ENCODE results near the gene ZBTB17.

The ZBTB17 gene

DNA sequence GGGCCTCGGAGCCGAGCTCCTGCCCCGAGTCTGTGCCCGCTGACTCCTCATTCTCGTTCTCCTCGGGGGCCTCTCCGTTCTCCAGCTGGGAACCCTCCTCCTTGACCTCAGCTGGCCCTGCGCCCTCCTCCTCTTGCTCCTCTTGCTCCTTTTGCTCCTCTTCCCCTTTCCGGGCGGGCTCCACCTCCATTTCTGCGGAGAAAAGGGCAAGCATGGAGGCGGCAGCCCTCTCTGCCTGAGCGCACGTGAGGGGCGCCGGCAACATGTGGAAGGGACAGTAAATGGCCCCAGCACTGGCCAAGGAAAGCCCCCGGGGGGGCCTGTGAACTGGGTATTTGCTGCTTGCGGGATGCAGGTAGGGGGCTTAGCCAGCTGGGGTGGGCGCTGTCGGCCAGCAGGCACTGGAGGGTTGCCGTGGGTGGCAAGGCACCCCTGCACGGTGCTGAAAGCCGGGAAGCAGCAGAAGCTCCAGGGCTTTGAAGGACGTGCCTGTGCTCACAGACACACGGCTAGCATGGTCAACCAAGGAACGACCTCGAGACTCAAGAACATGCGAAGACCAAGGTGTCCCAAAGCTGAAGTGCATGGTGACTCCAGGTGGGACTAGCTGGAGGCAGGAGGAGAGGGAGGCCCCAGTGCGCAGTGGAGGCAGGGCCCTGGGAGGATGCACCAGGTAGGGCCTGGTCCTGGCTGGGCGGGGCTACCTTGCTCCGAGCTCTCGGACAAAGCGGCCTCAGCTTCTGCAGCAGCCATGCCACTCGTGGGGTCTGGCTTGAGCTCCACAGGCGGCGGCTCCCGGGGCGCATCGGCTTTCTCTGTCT lies 30.7 kb downstream of the ZBTB17 start:
- no peak for DNase-seq

DNA sequence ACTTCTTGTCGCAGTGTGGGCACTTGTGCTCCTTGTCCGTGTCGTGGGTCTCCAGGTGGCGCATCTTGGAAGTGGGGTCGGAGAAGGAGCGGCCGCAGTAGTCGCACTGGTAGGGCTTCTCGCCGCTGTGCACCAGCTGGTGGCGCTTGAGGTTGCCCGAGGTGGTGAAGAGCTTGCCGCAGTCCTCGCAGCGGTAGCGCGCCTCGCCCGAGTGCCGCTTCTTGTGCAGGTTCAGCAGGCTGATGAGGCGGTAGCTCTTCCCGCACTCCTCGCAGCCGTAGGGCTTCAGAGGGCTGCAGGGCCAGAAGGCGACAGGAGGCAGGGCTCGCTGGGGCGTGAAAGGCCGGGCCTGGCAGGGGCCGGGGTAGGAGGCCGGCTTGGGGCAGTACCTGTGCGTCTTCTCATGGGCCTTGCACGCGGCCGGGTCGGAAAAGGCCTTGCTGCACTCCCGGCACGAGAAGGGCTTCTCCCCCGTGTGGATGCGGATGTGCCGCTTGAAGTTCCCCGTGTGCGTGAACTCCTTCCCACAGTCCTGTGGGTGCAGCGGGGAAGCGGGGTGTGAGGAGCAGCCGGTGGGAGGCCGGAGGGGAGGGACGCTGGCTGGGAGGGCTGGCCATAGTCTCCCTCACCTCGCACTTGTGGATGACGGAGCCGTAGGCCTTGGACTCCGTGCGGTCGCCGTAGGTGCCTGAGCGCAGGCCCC lies 31.4 kb downstream of the ZBTB17 start:
- DNase-seq: no peak

DNA sequence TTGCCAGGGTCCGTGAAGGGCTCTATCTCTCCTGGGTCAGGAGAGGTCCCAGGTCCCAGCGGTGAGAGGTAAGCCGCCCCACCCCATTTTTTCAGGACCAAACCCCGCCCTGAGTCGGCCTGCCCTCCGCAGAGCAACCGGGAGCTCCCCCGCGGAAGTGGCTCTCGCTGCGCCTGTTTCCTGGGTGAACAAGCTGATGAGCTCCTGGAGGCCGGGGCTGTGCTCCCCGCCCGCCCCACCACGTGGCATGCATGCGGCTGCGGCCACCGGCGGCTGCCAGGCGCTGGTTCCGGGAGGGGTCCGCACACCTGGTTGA lies 32.0 kb downstream of the ZBTB17 start:
- no peak for DNase-seq

DNA sequence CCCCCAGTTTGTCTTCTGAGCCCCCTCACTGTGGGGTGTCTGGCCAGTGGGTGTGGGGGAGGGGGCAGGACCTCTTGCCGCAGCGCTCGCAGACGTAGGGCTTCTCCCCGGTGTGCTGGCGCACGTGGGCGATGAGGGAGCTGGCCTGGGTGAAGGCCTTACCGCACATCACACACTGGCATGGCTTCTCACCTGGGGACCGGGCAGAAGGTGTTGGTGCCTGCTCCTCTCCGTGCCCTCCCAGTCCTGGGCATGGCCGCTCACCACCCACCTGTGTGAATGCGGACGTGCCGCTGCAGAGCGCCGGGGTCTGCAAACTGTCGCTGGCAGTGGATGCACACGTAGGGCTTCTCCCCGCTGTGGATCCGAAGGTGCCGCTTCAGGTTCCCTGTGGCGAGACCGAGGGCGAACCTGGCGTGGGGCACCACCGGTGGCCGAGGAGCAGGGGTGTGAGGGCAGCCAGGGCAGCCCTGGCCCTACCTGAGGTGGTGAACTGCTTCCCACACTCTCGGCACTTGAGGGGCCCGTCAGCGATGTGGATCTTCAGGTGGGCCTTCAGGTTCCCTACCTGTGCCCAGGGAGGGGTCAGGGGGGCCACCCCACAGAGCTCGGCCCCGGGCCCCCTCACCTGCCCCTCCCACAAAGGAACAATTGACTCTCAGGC lies 32.4 kb downstream of the ZBTB17 start:
- DNase-seq: no peak

DNA sequence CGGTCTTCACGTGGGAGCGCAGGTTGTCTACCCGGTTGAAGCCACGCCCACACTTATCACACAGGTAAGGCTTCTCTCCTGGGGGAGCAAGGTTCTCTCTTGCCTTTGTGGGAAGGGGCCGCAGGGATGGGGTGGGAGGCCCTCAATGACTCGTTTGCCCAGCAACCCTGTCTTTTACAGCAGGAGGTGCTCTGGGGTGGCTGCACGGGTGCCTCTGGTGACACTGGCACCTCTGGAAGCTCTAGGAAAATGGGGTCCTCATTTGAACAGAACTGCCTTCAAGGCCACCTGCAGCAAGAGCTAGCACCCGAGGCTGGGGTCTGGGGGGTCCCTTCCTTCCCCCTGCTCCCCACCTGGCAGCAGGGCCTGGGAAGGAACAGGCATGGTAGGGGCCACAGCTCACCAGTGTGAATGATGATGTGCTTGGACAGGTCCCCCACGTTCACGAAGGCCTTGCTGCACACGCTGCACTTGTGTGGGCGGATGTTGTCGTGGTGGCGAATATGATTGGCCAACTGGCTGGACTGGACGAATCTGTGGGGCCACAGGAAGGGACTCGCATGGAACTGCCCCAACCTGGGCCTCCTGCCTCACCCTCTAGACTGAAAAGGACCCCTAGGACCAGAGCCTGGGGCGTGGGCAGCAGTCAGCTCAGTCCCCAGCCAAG lies 33.1 kb downstream of the ZBTB17 start:
- DNase-seq: no peak

DNA sequence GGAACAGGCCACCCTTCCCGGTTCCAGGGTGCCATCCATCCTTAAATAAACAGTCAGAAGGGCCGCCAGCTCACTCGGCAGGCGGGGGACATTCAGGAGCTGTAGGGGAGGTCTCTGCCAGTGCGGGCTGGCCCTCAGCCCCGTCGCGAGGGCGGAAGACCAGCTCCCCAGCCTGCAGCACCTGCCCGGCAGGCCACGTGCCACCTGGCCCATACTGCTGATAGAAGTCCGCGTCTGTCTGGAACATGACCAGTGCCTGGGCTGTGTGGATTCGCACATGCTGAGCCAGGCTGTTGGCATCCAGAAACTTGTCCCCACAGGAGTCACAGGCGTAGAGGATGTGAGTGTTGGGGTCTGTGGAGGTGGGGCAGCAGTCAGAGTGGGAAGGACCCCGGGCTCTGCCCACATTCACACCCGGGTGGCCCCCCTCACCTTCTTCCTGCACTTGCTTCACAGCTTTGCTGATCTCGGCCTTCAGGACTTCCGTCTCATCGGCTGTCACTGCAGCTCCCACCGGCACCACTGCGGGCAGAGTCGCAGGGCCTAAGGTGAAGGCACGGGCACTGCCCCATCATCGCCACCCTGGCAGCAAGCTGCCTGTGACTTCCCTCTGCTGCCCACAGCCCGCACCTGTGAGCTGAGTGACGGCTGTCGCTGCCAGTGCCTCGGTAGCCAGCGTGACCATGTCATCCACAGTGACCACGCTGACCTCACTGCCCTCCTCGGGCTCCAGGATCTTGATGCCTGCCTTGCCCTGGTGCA lies 33.8 kb downstream of the ZBTB17 start:
- peak; percentile 5 for DNase-seq

DNA sequence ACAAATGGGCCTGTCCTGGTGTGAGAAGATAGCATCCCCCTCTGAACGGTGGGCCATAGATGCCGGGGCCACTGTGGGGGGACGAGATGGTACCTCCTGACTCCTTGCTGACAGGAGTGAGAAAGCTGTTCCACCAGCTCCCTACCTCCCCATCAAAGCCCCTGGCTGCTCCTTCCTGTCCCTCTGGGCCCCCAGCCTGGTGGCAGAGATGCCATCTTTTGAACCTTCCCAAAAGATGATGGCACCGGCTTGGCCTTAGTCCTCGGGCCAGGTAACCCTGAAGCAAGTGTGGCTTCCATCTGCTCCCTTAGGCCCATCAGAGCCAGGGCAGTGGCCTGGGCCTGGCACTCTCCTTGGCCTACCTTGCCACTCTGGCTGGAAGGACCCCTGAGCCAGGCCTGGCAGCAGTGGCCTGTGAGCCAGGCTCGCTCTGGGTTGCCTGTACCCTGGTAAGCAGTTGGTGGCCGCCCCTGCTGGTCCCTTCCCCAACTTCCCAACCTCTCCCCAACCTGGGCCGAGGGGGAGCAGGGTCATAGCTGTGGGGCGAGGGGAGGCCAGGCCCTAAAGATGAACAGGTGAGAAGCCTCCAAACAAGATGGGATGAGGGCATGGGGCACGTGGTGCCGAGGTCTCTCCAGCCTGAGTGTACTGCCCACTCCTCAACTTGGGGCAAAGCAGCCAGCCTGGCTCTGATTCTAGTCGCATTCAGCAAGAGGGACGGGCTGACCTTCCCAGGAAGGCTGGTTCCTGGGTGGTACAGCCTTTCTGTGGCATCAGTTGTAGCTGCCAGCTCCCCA lies 34.7 kb downstream of the ZBTB17 start:
- DNase-seq: no peak

DNA sequence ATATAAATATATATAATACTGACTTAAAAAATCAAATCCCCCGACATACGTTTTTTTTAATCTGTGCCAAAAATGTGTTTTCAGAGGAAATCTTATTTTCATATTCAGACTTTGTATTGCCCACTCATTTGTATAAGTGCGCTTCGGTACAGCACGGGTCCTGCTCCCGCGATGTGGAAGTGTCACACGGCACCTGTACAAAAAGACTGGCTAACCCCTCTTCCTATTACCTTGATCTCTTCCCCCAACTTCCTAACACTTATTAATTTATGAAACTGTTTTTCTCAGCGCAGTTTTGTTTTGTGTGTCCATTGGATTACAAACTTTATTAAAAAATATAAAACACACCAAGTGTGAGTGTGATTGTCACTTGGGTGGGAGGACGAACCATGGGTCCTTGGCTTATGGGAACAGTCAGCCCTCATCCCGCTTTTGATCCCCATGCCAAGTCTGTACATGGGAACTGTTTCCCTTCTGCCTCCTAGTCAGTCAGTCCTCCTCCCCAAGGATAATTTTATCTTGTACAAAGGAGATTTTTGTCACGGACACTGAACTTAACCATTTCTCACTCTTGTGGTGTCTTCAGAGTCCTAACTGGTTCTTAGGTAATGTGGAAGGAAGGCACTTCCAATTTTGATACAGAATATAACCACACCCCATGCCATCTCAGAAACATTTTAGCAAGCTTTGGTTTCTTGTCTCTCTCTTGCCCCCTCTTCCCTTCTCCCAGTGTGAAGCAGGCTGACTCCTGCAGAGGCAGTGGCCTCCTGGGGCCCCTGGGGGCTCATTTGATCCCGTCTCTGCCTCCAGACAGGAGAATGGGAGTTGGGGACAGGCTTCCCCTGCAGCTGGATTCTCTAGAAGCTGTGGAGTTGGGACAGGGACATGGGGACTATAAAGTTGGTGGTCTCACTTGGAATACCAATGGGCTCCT lies 35.5 kb downstream of the ZBTB17 start:
- DNase-seq: no peak

DNA sequence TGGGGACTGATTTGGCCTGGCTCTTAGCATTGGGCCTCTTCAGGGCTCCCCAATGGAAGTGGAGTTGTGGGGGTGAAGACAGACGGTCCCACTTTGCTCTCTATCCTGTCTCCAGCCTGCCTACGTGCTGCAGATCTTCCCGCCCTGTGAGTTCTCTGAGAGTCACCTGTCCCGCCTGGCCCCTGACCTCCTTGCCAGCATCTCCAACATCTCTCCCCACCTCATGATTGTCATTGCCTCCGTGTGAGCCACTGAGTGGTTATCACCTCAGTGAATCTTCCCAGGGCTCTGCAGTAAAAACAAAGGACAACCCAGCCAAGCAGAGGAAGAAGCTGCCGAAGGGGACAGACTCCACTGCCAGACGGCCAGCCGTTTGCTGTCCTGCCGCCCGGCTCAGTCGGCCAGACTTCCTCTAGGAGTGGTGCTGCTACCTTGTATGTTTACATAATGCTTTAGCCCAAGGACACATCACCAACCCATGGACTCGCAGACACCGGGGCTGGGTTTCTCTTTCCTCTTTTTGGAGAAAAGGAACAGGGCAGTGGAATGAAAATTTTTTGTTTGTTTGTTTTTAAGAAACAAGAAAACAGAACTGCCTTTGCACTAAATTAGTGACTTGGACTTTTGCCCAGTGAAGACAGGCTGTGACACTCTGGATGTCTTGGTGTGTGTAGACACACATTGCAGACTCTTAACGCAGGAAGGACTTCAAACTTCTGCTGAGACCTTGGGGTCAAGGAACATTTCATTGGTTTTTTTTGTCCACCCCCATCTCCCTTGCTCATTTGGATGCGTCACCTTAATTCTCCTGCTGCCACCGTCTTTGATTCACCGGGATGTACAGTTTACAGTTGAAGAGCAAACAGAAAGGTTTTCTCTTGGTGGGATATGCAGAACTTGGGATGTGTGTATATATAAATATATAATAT lies 36.5 kb downstream of the ZBTB17 start:
- no peak for DNase-seq

DNA sequence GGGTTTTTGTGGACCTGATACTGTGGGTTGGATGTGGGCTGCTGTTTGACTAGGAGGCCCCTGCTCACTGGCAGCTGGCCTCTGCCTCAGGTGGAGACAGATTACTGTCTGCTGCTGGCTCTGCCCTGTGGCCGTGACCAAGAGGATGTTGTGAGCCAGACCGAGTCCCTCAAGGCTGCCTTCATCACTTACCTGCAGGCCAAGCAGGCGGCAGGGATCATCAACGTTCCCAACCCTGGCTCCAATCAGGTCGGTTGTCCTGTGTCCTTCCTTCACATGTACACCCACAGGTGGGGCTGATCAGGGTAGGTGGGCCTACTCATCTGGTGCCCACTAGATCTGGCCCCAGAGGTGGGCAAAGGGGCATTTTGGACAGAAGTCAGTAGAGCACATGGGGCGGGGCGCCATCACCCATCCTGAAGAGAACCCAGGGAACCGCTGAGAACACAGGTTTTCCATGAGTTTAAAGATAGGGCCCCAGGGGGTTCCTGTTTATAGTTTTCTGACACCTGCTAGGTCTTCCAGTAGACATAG lies 37.2 kb downstream of the ZBTB17 start:
- DNase-seq: no peak

DNA sequence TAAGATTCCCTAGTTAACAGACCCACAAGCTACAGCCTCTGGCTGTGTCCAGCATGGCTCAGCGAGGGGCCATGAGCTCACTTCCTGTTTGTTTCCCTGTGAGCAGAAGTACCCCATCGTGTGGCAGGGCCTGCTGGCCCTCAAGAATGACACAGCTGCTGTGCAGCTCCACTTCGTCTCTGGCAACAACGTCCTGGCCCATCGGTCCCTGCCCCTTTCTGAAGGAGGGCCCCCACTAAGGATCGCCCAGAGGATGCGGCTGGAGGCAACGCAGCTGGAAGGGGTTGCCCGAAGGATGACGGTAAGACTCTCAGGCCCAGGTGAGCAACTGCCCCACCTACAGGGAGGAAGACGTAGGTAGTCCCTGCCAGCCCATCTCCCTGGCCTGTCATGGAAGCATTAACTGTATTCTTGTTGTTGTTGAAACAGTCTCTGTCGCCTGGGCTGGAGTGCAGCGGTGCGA lies 38.2 kb downstream of the ZBTB17 start:
- DNase-seq: no peak

DNA sequence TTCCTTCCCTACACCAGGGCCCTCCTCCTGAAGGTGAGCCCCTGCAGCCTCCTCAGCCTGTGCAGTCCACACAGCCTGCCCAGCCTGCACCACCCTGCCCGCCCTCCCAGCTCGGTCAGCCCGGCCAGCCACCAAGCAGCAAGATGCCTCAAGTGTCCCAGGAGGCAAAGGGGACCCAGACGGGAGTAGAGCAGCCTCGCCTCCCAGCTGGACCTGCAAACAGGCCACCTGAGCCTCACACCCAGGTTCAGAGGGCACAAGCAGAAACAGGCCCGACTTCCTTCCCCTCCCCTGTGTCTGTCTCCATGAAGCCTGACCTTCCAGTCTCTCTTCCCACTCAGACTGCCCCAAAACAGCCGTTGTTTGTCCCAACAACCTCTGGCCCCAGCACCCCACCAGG lies 38.8 kb downstream of the ZBTB17 start:
- DNase-seq: no peak

DNA sequence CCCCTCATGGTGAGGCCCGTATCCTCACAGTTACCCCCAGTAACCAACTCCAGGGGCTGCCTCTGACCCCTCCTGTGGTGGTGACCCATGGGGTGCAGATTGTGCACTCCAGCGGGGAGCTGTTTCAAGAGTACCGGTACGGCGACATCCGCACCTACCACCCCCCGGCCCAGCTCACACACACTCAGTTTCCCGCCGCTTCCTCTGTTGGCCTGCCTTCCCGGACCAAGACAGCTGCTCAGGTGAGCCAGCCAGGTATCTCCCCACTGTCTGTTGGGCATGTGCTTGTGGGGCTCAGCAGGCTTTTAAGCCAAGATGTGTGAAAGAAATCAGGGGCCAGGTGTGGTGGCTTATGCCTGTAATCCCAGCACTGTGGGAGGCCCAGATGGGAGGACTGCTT lies 39.9 kb downstream of the ZBTB17 start:
- no peak for DNase-seq

DNA sequence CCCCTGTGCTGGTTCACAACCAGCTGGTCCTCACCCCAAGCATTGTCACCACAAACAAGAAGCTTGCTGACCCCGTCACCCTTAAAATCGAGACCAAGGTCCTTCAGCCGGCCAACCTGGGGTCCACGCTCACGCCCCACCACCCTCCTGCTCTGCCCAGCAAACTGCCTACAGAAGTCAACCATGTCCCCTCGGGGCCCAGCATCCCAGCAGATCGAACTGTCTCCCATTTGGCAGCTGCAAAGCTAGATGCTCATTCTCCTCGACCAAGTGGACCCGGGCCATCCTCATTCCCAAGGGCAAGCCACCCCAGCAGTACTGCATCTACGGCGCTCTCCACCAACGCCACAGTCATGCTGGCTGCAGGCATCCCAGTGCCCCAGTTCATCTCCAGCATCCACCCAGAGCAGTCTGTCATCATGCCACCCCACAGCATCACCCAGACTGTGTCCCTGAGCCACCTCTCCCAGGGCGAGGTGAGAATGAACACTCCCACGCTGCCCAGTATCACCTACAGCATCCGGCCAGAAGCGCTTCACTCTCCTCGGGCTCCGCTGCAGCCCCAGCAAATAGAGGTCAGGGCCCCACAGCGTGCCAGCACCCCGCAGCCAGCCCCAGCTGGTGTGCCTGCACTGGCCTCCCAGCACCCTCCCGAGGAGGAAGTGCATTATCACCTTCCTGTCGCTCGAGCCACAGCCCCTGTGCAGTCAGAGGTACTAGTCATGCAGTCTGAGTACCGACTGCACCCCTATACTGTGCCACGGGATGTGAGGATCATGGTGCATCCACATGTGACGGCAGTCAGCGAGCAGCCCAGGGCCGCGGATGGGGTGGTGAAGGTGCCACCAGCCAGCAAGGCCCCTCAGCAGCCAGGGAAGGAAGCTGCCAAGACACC lies 40.6 kb downstream of the ZBTB17 start:
- no peak for DNase-seq

DNA sequence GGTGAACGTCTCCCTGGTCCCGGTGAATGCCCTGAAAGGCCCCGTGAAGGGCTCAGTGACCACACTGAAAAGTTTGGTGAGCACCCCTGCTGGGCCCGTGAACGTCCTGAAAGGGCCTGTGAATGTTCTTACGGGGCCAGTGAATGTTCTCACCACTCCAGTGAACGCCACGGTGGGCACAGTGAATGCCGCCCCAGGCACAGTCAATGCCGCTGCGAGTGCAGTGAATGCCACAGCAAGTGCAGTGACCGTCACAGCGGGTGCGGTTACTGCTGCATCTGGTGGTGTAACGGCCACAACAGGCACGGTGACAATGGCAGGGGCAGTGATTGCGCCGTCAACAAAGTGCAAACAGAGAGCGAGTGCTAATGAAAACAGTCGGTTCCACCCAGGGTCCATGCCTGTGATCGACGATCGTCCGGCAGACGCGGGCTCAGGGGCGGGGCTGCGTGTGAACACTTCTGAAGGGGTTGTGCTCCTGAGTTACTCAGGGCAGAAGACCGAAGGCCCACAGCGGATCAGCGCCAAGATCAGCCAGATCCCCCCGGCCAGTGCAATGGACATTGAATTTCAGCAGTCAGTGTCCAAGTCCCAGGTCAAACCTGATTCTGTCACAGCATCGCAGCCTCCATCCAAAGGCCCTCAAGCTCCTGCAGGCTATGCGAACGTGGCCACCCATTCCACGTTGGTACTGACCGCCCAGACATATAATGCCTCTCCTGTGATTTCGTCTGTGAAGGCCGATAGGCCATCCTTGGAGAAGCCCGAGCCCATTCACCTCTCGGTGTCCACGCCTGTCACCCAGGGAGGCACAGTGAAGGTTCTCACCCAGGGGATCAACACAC lies 41.5 kb downstream of the ZBTB17 start:
- DNase-seq: no peak

DNA sequence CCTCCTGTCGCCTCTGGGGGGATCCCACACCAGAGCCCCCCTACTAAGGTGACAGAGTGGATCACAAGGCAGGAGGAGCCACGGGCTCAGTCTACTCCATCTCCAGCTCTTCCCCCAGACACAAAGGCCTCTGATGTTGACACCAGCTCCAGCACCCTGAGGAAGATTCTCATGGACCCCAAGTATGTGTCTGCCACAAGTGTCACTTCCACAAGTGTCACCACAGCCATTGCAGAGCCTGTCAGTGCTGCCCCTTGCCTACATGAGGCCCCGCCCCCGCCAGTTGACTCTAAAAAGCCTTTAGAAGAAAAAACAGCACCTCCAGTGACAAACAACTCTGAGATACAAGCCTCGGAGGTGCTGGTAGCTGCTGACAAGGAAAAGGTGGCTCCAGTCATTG lies 42.2 kb downstream of the ZBTB17 start:
- DNase-seq: no peak

DNA sequence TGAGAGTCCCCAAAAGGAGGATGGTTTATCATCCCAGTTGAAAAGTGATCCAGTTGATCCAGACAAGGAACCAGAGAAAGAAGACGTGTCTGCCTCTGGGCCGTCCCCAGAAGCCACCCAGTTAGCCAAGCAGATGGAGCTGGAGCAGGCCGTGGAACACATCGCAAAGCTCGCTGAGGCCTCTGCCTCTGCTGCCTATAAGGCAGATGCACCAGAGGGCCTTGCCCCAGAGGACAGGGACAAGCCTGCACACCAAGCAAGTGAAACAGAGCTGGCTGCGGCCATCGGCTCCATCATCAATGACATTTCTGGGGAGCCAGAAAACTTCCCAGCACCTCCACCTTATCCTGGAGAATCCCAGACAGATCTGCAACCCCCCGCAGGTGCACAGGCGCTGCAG lies 43.3 kb downstream of the ZBTB17 start:
- DNase-seq: no peak
